GM13976 (cell line): ENCODE measurements around the gene ZNF385B.

Experiments used
- DNase-seq: peaks from one replicate; pipeline ENCODE4 v3.0.0; 2012; ENCODE audit warnings: low spot score
- in situ Hi-C: fragments of 300-500 bp; cut with MboI; formaldehyde crosslinking; loops from one replicate; pipeline ENCODE4 v1.12.0; 2022; ENCODE audit warnings: low sequenced_read_pairs, mixed read lengths, inconsistent platforms; ENCODE audit not compliant: unreplicated experiment
- TF ChIP-seq, protein P1 (sequence below): IDR thresholded peaks from 2 replicates; pipeline ENCODE4 v1.5.1; 2012; ENCODE audit warnings: borderline replicate concordance, mild to moderate bottlenecking; ENCODE audit not compliant: insufficient read depth; ENCODE audit errors: extremely low read depth, missing control alignments, control extremely low read depth

The ZNF385B gene

DNA sequence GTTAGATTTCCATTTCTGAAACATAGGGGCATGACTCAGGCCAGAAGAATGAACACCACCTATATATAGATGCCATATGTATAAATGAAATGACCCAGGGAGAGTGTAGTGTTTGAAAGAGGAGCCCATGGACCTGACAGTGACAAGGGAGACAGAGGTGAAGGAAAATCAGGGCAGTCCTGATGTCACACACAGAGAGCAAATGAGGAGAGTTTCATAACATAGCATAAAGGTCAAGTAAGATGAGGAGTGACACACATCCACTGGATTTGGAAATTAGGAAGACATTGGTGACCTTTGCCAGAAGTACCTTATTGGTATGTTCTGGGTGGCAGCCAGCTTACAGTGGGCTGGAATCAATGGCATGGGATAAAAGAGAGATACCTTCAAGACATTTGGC, 276.7 kb downstream of the ZNF385B start:
- in situ Hi-C loops, result no loop called here
- TF ChIP-seq, protein P1, sequence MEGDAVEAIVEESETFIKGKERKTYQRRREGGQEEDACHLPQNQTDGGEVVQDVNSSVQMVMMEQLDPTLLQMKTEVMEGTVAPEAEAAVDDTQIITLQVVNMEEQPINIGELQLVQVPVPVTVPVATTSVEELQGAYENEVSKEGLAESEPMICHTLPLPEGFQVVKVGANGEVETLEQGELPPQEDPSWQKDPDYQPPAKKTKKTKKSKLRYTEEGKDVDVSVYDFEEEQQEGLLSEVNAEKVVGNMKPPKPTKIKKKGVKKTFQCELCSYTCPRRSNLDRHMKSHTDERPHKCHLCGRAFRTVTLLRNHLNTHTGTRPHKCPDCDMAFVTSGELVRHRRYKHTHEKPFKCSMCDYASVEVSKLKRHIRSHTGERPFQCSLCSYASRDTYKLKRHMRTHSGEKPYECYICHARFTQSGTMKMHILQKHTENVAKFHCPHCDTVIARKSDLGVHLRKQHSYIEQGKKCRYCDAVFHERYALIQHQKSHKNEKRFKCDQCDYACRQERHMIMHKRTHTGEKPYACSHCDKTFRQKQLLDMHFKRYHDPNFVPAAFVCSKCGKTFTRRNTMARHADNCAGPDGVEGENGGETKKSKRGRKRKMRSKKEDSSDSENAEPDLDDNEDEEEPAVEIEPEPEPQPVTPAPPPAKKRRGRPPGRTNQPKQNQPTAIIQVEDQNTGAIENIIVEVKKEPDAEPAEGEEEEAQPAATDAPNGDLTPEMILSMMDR, result no peak
- DNase-seq, result no peak

DNA sequence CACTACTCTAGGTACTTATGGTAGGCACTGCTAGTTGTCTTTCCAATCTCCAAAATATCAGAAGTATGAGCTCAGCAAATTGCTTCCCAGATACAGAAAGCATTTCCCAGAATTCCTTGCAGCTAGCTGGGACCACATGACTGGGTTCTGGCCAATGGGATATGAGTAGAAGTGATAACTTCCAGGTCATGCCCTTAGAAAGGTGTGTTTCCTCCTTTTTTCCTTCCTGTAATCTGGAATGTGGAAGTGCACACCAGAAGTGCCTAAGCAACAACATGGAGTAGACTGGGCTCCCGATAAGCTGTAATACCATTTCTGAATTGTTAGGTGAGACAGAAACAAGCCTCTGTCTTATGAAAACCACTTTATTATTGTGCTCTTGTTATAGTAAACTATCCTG, 279.8 kb downstream of the ZNF385B start:
- DNase-seq, result no peak

GRCh38 chr2:179580378-179581146, 280.9 kb downstream of the ZNF385B start:
- no peak for DNase-seq
- in situ Hi-C loops, result no loop called here

More for the DNA sequence above, 279.8 kb downstream of the ZNF385B start:
- in situ Hi-C loops, result no loop called here
- TF ChIP-seq, protein P1, result no peak

GRCh38 chr2:179579800-179580199, 281.6 kb downstream of the ZNF385B start:
- in situ Hi-C loops, result no loop called here
- TF ChIP-seq, protein P1, result no peak
- no peak for DNase-seq

More at GRCh38 chr2:179580378-179581146, 280.9 kb downstream of the ZNF385B start:
- TF ChIP-seq, protein P1, result no peak

DNA sequence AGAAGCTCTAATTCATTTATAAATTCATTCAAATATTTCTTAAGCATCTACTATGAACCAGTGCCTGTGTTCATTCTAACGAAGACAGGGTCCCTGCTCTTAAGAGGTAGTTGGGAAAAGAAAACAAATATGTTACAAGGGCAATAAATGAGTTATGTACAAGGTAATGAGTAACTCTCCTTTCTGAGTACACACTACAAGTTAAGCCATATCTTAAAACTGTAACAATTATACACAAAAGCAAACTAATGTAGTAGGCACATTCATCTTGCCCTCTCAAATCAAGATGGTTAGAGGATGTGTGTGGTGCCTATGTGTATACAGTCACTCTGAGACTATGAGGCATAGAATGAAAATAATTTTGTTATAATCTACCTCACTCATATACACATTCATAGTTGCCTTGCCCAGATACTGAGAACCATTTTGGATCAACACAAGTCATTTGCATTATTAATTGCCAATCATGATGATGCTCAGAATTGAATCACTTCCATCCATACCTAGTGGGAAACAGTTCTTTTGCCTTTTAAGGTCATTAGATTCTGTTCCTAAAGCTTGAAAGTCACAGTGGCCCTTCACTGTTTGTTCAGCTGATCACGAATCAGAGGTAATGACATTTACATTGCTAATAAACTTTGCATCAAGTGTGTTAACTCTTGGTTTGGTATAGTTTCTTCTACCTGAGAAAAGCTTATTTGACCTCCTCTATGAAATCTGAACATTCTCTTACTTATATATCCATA, 283.1 kb downstream of the ZNF385B start:
- TF ChIP-seq, protein P1, result no peak
- no peak for DNase-seq
- in situ Hi-C loops, result no loop called here

GRCh38 chr2:179574061-179574519, 287.3 kb downstream of the ZNF385B start:
- in situ Hi-C loops, result no loop called here
- TF ChIP-seq, protein P1, result no peak
- DNase-seq, result no peak
